ENCODE data around the gene ALK.

- TF ChIP-seq, protein P1, sequence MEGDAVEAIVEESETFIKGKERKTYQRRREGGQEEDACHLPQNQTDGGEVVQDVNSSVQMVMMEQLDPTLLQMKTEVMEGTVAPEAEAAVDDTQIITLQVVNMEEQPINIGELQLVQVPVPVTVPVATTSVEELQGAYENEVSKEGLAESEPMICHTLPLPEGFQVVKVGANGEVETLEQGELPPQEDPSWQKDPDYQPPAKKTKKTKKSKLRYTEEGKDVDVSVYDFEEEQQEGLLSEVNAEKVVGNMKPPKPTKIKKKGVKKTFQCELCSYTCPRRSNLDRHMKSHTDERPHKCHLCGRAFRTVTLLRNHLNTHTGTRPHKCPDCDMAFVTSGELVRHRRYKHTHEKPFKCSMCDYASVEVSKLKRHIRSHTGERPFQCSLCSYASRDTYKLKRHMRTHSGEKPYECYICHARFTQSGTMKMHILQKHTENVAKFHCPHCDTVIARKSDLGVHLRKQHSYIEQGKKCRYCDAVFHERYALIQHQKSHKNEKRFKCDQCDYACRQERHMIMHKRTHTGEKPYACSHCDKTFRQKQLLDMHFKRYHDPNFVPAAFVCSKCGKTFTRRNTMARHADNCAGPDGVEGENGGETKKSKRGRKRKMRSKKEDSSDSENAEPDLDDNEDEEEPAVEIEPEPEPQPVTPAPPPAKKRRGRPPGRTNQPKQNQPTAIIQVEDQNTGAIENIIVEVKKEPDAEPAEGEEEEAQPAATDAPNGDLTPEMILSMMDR (conservative IDR thresholded peaks at IDR 0.05), result no peak
- no peak for TF ChIP-seq ZFX (IDR thresholded peaks at IDR 0.05)
These were observed 110.4 kb downstream of the ALK start for GRCh38 chr2:29810956-29811355.
